ENCODE data around the gene MRGPRG. TPM values are rescaled to one million over a fixed set of nuclear protein-coding genes. Genes with fewer than 3 reads are reported as not detected.

MRGPRG gene
- total RNA-seq, 1 donor from 2014 or later = not detected

DNA sequence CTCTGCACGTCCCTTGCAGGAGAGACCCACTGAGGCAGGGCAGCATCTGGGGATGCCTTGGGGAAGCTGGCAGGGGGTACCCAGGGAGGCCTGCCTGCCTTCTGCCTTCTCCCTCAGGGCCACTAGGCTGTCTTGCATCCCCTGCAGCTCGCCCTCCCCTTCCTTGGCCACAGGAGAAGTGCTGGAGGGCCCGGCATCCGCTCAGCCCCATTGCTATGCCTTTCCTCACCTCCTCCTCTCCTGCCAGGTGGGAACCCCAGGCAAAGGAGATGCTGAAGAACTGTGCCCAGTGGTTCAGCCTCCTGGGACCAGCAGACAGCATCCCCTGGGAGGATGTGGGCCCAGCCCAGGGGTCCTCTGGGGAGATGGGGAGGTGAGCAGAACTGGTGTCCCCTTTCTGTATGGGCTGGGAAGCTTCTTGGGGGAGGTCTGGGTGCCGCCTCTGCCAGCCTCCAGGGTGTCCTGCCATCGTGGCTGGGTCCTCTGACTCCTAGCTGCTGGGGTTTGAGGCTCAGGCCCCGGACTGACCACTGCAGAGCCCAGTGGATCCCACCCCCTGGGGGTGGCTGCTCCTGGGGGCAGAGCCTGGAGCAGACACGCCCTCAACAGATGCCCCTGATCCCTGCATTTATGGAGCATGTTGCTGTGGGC lies 20.6 kb downstream of the MRGPRG start:
- Histone ChIP-seq H3K4me3 (no peak overlapping the region), H3K36me3 (no peaks in the 10 kb centered on the region), H3K27ac (no peak overlapping the region), H3K27me3 (peaks cover 27% of the 10 kb centered on the region), H3K4me1 (no peaks in the 10 kb centered on the region), H3K9me3 (no peaks in the 10 kb centered on the region)
- intact Hi-C loops (cut with DNase I) = no loop called here
- TF ChIP-seq, protein P1, sequence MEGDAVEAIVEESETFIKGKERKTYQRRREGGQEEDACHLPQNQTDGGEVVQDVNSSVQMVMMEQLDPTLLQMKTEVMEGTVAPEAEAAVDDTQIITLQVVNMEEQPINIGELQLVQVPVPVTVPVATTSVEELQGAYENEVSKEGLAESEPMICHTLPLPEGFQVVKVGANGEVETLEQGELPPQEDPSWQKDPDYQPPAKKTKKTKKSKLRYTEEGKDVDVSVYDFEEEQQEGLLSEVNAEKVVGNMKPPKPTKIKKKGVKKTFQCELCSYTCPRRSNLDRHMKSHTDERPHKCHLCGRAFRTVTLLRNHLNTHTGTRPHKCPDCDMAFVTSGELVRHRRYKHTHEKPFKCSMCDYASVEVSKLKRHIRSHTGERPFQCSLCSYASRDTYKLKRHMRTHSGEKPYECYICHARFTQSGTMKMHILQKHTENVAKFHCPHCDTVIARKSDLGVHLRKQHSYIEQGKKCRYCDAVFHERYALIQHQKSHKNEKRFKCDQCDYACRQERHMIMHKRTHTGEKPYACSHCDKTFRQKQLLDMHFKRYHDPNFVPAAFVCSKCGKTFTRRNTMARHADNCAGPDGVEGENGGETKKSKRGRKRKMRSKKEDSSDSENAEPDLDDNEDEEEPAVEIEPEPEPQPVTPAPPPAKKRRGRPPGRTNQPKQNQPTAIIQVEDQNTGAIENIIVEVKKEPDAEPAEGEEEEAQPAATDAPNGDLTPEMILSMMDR (IDR thresholded peaks at IDR 0.05) = no peak
- DNase-seq = no peak
- no peak for ATAC-seq

DNA sequence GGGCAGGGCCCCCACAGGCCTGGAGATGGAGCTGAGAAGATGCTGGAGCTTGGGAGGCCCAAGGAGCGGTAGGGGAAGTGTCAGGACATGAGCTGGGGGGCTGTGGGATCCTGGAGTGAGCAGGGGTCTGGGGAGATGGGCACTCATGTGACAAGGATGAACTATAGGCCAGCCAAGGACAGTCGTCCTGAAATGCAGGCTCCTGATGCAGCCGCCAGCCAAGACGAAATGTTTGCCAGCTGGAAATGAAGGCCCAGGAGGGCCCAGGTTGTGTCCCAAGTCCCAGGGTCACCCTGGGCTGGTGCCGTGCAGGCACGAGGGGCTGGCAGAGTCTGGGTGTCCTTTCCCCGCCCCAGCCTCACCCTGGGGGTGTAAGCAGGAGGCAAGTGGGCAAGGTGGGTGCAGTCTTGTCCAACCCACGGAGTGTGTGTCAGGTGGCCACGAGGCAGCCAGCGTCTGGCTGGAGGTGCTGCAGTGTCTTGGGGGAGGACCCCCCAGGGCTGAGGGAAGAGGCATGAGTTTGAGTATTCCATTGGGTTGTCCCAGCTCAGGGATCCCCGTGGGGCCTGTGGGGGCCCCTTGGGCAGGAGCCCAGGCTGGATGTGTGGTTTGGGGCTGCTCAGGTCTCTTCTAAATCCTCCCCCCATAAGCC lies 21.4 kb downstream of the MRGPRG start:
- Histone ChIP-seq H3K4me3 (no peak overlapping the region), H3K36me3 (no peaks in the 10 kb centered on the region), H3K27ac (no peak overlapping the region), H3K4me1 (no peaks in the 10 kb centered on the region), H3K27me3 (peaks cover 19% of the 10 kb centered on the region), H3K9me3 (no peaks in the 10 kb centered on the region)
- TF ChIP-seq, protein P1 (IDR thresholded peaks at IDR 0.05) = no peak
- DNase-seq (no peak), ATAC-seq (no peak)
- intact Hi-C loops (cut with DNase I) = no loop called here

DNA sequence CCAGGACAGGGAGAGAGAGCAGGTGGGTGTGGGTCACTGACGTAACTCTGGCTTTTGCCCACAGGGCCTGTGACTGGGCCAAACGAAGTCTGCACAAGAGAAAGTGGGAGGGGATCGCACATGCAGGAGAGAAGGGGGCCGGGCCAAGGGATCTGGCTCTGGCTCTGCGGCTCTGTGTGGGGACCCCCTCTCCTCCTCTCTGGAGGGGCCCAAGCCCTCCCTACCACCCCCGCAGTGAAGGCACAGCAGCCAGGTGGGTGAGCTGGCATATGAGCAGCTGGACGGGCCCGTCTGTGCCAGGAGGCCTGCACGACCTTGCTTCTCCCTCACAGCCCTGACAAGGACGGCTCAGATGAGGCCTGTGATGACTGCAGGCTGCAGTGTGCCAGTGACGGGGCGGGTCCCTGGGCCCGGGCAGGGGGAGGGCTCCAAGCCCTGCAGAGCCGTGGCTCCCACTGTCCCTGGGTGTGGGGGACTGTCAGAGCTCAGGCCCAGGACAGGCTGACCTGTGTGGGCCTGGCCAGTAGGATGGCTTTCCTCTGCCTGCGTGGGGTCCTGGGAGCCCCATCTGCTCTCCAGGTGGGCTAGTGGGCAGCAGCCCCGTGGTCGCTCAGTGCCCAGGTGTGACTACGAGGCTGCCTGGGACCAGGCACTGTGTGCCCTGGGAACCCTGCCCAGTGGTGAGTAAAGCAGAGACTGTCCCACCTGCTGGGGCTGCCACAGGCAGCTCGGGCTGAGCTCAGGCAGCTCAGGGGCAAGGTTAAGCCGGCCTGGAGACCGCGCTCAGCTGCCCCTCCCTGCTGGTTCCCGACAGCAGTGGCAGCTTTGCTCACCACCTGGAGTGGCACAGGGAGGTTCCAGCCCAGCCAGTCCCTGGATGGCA lies 22.2 kb downstream of the MRGPRG start:
- Histone ChIP-seq H3K9me3 (no peaks in the 10 kb centered on the region), H3K27me3 (peaks cover 11% of the 10 kb centered on the region)
- intact Hi-C loops (cut with DNase I) = no loop called here

DNA sequence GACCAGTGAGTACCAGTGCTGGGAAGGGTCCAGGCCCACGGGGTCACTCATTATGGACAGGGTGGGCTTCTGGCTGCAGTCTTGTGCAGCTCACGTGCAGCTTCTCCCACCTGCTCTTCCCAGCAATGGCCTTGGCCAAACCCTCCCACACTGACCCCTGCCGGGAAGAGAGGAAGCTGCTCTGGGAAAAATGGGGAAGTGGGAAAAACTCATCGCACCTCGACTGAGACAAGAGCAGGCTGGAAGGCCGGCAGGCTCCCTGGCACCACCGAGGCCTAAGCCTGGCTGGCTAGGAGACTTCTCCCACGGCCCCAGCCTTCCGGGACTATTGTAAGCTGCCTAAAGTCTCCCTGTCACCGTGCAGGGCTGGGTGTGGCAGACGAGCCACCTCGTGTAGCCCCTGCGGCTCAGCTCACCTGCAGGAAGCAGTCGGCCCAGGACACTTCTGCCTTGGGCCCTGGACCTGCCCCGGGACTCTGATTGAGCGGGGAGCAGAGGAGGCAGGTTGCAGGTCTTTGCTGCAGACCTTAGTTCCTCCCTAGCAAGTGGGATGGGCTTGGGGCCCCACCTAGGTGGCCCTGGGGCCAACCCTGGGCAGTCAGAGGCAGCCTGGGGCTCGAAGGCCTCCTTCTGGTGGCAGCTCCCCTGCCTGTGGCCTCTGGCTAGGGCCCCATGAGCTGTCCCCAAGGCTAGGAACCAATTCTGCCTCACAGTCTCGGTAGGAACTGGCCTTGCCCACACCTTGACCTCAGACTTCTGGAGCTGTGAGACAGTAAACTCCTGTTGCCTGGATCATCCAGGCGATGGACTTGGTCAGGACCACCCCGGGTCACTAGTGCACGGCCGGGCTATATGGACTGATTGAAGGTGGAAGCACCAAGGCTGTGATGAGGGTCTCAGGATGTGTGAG lies 23.1 kb downstream of the MRGPRG start:
- Histone ChIP-seq H3K36me3 (no peaks in the 10 kb centered on the region), H3K27ac (no peak overlapping the region), H3K4me1 (no peaks in the 10 kb centered on the region), H3K9me3 (no peaks in the 10 kb centered on the region), H3K27me3 (peaks cover 6% of the 10 kb centered on the region), H3K4me3 (no peak overlapping the region)
- TF ChIP-seq, protein P1 (IDR thresholded peaks at IDR 0.05) = peak; percentile 32
- peak; percentile 39 for ATAC-seq
- DNase-seq = peak; percentile 64
- intact Hi-C loops (cut with DNase I) = no loop called here

More for the DNA sequence above, 22.2 kb downstream of the MRGPRG start:
- Histone ChIP-seq H3K27ac (no peak overlapping the region), H3K36me3 (no peaks in the 10 kb centered on the region), H3K4me3 (no peak overlapping the region), H3K4me1 (no peaks in the 10 kb centered on the region)
- ATAC-seq (no peak), DNase-seq (peak; percentile 60)
- TF ChIP-seq, protein P1 (IDR thresholded peaks at IDR 0.05) = no peak
